SK-N-SH treated with all-trans-retinoic acid at 6 μM for 48 hours (cell line): ENCODE results near the gene AP3B1.
A peak's percentile ranks its signal among the peaks of the same experiment; 100 is the strongest.

Experiments used
- ATAC-seq: fragments of 200-7000 bp; cut with Tn5 transposase; 3 replicates; pipeline ENCODE4 v1.9.1; 2020; ENCODE audit warnings: mild to moderate bottlenecking, moderate library complexity
- ARNTL ChIP-seq: fragments of 450-650 bp; formaldehyde crosslinking; IDR thresholded peaks from 2 replicates; pipeline ENCODE4 v1.5.0; 2020; ENCODE audit warnings: low read depth, mild to moderate bottlenecking, moderate library complexity, borderline replicate concordance
- BACH2 ChIP-seq: fragments of 250-450 bp; sonication (Bioruptor Pico); IDR thresholded peaks from 2 replicates; pipeline ENCODE4 v1.9.0; 2021; ENCODE audit warnings: mild to moderate bottlenecking, borderline replicate concordance
- ESRRG ChIP-seq: fragments of 250-450 bp; sonication (Bioruptor Pico); IDR thresholded peaks from 2 replicates; pipeline ENCODE4 v1.6.1; 2021; ENCODE audit warnings: mild to moderate bottlenecking
- GLIS3 ChIP-seq: fragments of 250-450 bp; sonication (Bioruptor Pico); IDR thresholded peaks from 2 replicates; pipeline ENCODE4 v1.5.0; 2020; ENCODE audit warnings: mild to moderate bottlenecking, moderate library complexity
- POU6F1 ChIP-seq: fragments of 250-450 bp; sonication (Bioruptor Pico); IDR thresholded peaks from 2 replicates; pipeline ENCODE4 v1.8.0; 2021; ENCODE audit warnings: low read depth, mild to moderate bottlenecking, moderate library complexity, borderline replicate concordance
- PPARA ChIP-seq: fragments of 250-450 bp; sonication (Bioruptor Pico); IDR thresholded peaks from 2 replicates; pipeline ENCODE4 v1.5.0; 2020; ENCODE audit warnings: mild to moderate bottlenecking, borderline replicate concordance
- RARB ChIP-seq: fragments of 250-450 bp; sonication (Bioruptor Pico); IDR thresholded peaks from 2 replicates; pipeline ENCODE4 v1.8.0; 2021; ENCODE audit warnings: mild to moderate bottlenecking, moderate library complexity
- SNAI2 ChIP-seq: fragments of 250-450 bp; sonication (Bioruptor Pico); IDR thresholded peaks from 2 replicates; pipeline ENCODE4 v1.5.0; 2020; ENCODE audit warnings: mild to moderate bottlenecking, moderate library complexity
- TCF4 ChIP-seq: fragments of 250-450 bp; sonication (Bioruptor Pico); IDR thresholded peaks from 2 replicates; pipeline ENCODE4 v1.8.0; 2021; ENCODE audit warnings: mild to moderate bottlenecking, moderate library complexity, borderline replicate concordance
- TOX ChIP-seq: fragments of 250-450 bp; sonication (Bioruptor Pico); IDR thresholded peaks from 2 replicates; pipeline ENCODE4 v1.8.0; 2021; ENCODE audit warnings: mild to moderate bottlenecking, moderate library complexity, borderline replicate concordance
- TSHZ2 ChIP-seq: fragments of 250-450 bp; sonication (Bioruptor Pico); IDR thresholded peaks from 2 replicates; pipeline ENCODE4 v1.5.0; 2020; ENCODE audit warnings: mild to moderate bottlenecking, moderate library complexity
- ZC3H10 ChIP-seq: fragments of 250-450 bp; sonication (Bioruptor Pico); IDR thresholded peaks from 2 replicates; pipeline ENCODE4 v1.5.1; 2021; ENCODE audit warnings: mild to moderate bottlenecking, moderate library complexity
- ZFP3 ChIP-seq: fragments of 250-450 bp; sonication (Bioruptor Pico); IDR thresholded peaks from 2 replicates; pipeline ENCODE4 v1.5.0; 2020; ENCODE audit warnings: mild to moderate bottlenecking, moderate library complexity
- ZFP30 ChIP-seq: fragments of 450-650 bp; formaldehyde crosslinking; IDR thresholded peaks from 2 replicates; pipeline ENCODE4 v1.5.0; 2022; ENCODE audit warnings: mild to moderate bottlenecking, moderate library complexity
- TF ChIP-seq, protein P1 (sequence below): fragments of 250-450 bp; sonication (Bioruptor Pico); IDR thresholded peaks from 2 replicates; pipeline ENCODE4 v1.5.1; 2021; ENCODE audit warnings: mild to moderate bottlenecking, moderate library complexity
- TF ChIP-seq, protein P2 (sequence below): fragments of 250-450 bp; sonication (Bioruptor Pico); IDR thresholded peaks from 2 replicates; pipeline ENCODE4 v1.8.0; 2020; ENCODE audit warnings: mild to moderate bottlenecking, moderate library complexity, borderline replicate concordance

The AP3B1 gene

GRCh38 chr5:77987331-77987730 lies 307.2 kb downstream of the AP3B1 start (continued):
- TF ChIP-seq PPARA (CRISPR knock-in tag) (no peak), ARNTL (no peak), RARB (no peak), TSHZ2 (CRISPR knock-in tag) (peak; percentile 87; the same call in 1 of the 2 replicates), ESRRG (CRISPR knock-in tag) (no peak), ZFP30 (CRISPR knock-in tag) (no peak), SNAI2 (CRISPR knock-in tag) (no peak)
- TF ChIP-seq, protein P1, sequence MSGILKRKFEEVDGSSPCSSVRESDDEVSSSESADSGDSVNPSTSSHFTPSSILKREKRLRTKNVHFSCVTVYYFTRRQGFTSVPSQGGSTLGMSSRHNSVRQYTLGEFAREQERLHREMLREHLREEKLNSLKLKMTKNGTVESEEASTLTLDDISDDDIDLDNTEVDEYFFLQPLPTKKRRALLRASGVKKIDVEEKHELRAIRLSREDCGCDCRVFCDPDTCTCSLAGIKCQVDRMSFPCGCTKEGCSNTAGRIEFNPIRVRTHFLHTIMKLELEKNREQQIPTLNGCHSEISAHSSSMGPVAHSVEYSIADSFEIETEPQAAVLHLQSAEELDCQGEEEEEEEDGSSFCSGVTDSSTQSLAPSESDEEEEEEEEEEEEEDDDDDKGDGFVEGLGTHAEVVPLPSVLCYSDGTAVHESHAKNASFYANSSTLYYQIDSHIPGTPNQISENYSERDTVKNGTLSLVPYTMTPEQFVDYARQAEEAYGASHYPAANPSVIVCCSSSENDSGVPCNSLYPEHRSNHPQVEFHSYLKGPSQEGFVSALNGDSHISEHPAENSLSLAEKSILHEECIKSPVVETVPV (CRISPR knock-in tag), result no peak

GRCh38 chr5:77986261-77986660 lies 308.2 kb downstream of the AP3B1 start:
- TF ChIP-seq ZFP3 (CRISPR knock-in tag) (no peak), ESRRG (CRISPR knock-in tag) (no peak), ZFP30 (CRISPR knock-in tag) (no peak), ZC3H10 (no peak), BACH2 (CRISPR knock-in tag) (no peak), TSHZ2 (CRISPR knock-in tag) (no peak), SNAI2 (CRISPR knock-in tag) (no peak), ARNTL (no peak)
- TF ChIP-seq, protein P1 (CRISPR knock-in tag), result no peak
- ATAC-seq, result no peak

DNA sequence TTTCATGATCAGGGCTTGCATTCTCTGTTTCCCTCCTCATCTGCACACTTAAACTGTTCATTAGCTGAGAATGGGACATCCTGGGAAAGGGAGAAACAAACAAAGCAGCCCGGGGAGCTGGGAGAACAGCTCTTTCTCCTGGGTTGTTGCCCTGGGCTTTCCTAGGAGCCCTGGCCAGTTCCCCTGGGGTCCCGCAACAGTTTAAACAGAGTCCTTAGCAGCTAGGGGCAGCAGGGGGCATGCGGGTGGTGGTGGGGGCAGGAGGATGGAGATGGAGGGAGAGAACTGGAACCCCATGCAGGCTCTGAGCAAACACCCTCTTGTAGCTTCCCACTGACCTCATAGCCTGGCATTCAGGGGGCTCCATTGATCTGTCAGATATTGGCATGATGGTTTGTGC lies 309.3 kb downstream of the AP3B1 start:
- no peak for TF ChIP-seq TOX (CRISPR knock-in tag)
- no peak for TF ChIP-seq ARNTL
- TF ChIP-seq GLIS3 (CRISPR knock-in tag), result no peak
- no peak for TF ChIP-seq ZC3H10
- TF ChIP-seq, all 23 proteins: peak for 0
- ATAC-seq, result no peak

DNA sequence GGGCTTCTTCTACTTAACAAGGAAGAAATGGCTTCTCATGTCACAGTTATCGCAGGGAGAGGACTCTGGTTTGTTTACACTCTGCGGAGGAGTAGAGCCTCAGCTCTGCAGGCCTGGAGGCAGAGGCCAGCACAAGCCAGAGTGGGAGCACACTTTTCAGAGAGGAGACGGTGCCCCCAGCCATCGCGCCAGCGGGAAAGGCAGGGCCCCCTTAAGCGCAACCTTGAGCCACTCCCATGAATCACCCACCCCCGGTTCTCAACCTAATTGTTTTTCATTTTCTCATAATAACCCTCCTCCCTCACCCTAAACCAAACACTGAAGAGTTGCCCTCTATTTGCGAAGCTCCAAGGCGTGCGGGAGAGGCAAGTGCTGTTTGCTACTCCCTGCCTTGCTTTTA lies 309.9 kb downstream of the AP3B1 start:
- no peak for TF ChIP-seq ARNTL
- ATAC-seq, result no peak

GRCh38 chr5:77983482-77984199 lies 310.9 kb downstream of the AP3B1 start:
- no peak for ATAC-seq
- TF ChIP-seq PPARA (CRISPR knock-in tag), result no peak
- TF ChIP-seq, protein P2, sequence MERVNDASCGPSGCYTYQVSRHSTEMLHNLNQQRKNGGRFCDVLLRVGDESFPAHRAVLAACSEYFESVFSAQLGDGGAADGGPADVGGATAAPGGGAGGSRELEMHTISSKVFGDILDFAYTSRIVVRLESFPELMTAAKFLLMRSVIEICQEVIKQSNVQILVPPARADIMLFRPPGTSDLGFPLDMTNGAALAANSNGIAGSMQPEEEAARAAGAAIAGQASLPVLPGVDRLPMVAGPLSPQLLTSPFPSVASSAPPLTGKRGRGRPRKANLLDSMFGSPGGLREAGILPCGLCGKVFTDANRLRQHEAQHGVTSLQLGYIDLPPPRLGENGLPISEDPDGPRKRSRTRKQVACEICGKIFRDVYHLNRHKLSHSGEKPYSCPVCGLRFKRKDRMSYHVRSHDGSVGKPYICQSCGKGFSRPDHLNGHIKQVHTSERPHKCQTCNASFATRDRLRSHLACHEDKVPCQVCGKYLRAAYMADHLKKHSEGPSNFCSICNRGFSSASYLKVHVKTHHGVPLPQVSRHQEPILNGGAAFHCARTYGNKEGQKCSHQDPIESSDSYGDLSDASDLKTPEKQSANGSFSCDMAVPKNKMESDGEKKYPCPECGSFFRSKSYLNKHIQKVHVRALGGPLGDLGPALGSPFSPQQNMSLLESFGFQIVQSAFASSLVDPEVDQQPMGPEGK (CRISPR knock-in tag), result no peak
- TF ChIP-seq ARNTL, result no peak
- TF ChIP-seq RARB, result no peak
- no peak for TF ChIP-seq ESRRG (CRISPR knock-in tag)
- no peak for TF ChIP-seq POU6F1
- no peak for TF ChIP-seq ZC3H10
- no peak for TF ChIP-seq BACH2 (CRISPR knock-in tag)
- no peak for TF ChIP-seq TCF4 (CRISPR knock-in tag)
- TF ChIP-seq, all 23 proteins: peak for 0
